ENCODE measurements around the gene FLAD1. TPM values are rescaled to one million over a fixed set of nuclear protein-coding genes. Genes with fewer than 3 reads are reported as not detected.

FLAD1 gene
- polyA plus RNA-seq, 2 of the 4 experiments (the other 2 are of a cell fraction), result 34.1 to 43.5 TPM

GRCh38 chr1:154962156-154962749, 20.9 kb upstream of the FLAD1 start:
- ChIA-PET CTCF (interaction anchor here (0.5 to 3.4 kb wide), 7 partner anchors 10 to 470 kb away, joined by 3 to 19 read pairs (median 4); partner anchors contain the start of gene PMVK), POLR2A (interaction anchor here (2.8 kb wide), 1 partner anchor 10 kb away, joined by 67 read pairs; the partner anchor contains the start of genes CKS1B and SHC1)
- WGBS (ENCODE audit: missing lambda C conversion rate), result 11% methylated on average over 25 of the region's 25 CpGs
- Histone ChIP-seq H3K4me2 (peak overlapping the region; percentile 99), H3K27ac (peak overlapping the region; percentile 97), H3K9me3 (no peaks in the 10 kb centered on the region), H3K4me1 (peaks cover 26% of the 10 kb centered on the region), H3K4me3 (peak overlapping the region; percentile 74)
- ATAC-seq (peak; percentile 12 to 25), FAIRE-seq (no peak), DNase-seq (ENCODE audit: low read depth in 1 of 2, low spot score in 1 of 2) (peak in 1 of 2 experiments; percentile 51)
- TF ChIP-seq ESRRA (IDR thresholded peaks at IDR 0.05; ENCODE audit: borderline replicate concordance, low read length) (no peak), PHF8 (IDR thresholded peaks at IDR 0.05; ENCODE audit: borderline replicate concordance, low read depth) (no peak), RFX5 (IDR thresholded peaks at IDR 0.05) (no peak), SMC3 (IDR thresholded peaks at IDR 0.05) (no peak; the same call in 2 of the 3 replicates), FOSB (CRISPR knock-in tag; IDR thresholded peaks at IDR 0.05) (no peak), RAD21 (conservative IDR thresholded peaks at IDR 0.05 in 1 of 2, IDR thresholded peaks at IDR 0.05 in 1 of 2) (peak in 1 of 2 experiments; percentile 16; a peak in 1 of 5 replicates)
- TF ChIP-seq, protein P1, sequence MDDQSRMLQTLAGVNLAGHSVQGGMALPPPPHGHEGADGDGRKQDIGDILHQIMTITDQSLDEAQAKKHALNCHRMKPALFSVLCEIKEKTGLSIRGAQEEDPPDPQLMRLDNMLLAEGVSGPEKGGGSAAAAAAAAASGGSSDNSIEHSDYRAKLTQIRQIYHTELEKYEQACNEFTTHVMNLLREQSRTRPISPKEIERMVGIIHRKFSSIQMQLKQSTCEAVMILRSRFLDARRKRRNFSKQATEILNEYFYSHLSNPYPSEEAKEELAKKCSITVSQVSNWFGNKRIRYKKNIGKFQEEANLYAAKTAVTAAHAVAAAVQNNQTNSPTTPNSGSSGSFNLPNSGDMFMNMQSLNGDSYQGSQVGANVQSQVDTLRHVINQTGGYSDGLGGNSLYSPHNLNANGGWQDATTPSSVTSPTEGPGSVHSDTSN (IDR thresholded peaks at IDR 0.05), result 0 out of 2 replicates have a peak, but pooled peaks have one; percentile 10

DNA sequence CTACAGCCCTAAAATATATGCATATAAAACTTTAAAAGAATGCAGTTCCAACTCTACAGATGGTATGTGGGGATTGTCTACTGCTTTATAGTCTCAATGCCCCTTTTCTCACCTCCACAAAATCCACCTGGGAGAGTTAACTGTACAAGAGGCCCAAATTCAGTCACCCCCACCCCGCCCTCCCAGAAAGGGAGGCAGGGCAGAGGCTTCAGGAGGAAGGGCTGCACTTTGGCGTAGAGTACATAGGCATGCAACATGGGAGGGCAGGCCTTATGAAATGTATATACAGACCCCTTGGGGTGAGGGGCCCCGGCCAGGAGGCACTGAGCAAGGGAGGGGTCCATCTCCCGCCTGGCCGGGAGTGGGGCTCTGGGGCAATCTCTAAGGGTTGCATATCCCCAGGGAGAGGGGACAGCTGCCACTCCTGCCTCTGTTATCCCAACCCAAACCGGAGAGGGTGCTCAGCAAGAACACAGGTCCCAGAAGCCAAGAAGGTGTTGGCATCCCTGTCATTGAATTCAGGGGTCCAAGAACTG, 20.3 kb upstream of the FLAD1 start:
- no peak for TF ChIP-seq MAFK (IDR thresholded peaks at IDR 0.05; ENCODE audit: partially characterized antibody)
- TF ChIP-seq, protein P2, sequence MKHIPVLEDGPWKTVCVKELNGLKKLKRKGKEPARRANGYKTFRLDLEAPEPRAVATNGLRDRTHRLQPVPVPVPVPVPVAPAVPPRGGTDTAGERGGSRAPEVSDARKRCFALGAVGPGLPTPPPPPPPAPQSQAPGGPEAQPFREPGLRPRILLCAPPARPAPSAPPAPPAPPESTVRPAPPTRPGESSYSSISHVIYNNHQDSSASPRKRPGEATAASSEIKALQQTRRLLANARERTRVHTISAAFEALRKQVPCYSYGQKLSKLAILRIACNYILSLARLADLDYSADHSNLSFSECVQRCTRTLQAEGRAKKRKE (CRISPR knock-in tag; IDR thresholded peaks at IDR 0.05; ENCODE audit: low read depth), result no peak
- TF ChIP-seq HDAC2 (IDR thresholded peaks at IDR 0.05), result no peak
- TF ChIP-seq, protein P1 (IDR thresholded peaks at IDR 0.05), result no peak
- TF ChIP-seq RFX5 (IDR thresholded peaks at IDR 0.05), result no peak
- no peak for TF ChIP-seq CHD4 (IDR thresholded peaks at IDR 0.05; ENCODE audit: borderline replicate concordance)
- no peak for TF ChIP-seq NR3C1 (IDR thresholded peaks at IDR 0.05)
- TF ChIP-seq SREBF2 (IDR thresholded peaks at IDR 0.05), result no peak
- TF ChIP-seq PHF8 (IDR thresholded peaks at IDR 0.05; ENCODE audit: borderline replicate concordance, low read depth), result no peak
- no peak for TF ChIP-seq RAD21 (conservative IDR thresholded peaks at IDR 0.05 in 1 of 2, IDR thresholded peaks at IDR 0.05 in 1 of 2)
- TF ChIP-seq EHMT2 (IDR thresholded peaks at IDR 0.05; ENCODE audit: low read depth), result no peak
- TF ChIP-seq BHLHE40 (IDR thresholded peaks at IDR 0.05; ENCODE audit: low read depth, low read length), result no peak
- no peak for TF ChIP-seq FOSB (CRISPR knock-in tag; IDR thresholded peaks at IDR 0.05)
- TF ChIP-seq ZNF302 (CRISPR knock-in tag; IDR thresholded peaks at IDR 0.05), result no peak
- H3K4me2 ChIP-seq, result peak overlapping the region; percentile 99
- no peak for ATAC-seq
- peak overlapping the region; percentile 97 for H3K27ac ChIP-seq
- POLR2A ChIA-PET, result interaction anchor here (2.8 kb wide), 1 partner anchor 9 kb away, joined by 67 read pairs; the partner anchor contains the start of genes CKS1B and SHC1
- DNase-seq (ENCODE audit: low read depth in 1 of 2, low spot score in 1 of 2), result no peak
- CTCF ChIA-PET, result interaction anchor here (1.0 to 3.4 kb wide), 4 partner anchors 10 to 122 kb away, joined by 3 to 19 read pairs (median 8); partner anchors contain the start of gene PMVK
- no peak for FAIRE-seq
- WGBS (ENCODE audit: missing lambda C conversion rate), result 91% methylated on average over 6 of the region's 6 CpGs
- peak overlapping the region; percentile 74; the same call in 2 of the 3 replicates for H3K4me3 ChIP-seq
- H3K9me3 ChIP-seq, result no peaks in the 10 kb centered on the region
- H3K4me1 ChIP-seq, result peaks cover 28% of the 10 kb centered on the region

DNA sequence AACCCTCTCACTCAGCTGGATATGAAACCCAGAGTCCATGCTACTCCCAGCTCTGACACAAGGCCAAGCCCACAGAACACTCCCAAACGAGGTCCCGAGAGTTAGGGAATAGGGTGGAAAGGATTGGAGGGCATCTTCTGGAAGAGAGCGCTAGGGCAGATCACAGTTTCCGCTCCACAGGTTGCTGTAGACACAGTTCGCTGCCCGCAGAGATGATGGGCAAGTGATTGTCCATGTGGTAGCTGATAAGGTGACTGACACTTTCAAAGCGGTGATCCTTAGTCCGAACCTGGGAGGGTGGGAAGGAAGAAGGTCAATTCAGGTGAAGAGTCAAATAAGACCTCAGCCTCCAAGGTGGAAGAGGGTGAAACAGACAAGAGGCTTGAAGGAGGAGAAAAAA, 19.5 kb upstream of the FLAD1 start:
- WGBS (ENCODE audit: missing lambda C conversion rate), result 84% methylated on average over 8 of the region's 8 CpGs

More for the DNA sequence above, 19.5 kb upstream of the FLAD1 start:
- peak overlapping the region; percentile 99; the same call in 1 of the 3 replicates for H3K4me2 ChIP-seq
- H3K4me1 ChIP-seq, result peaks cover 36% of the 10 kb centered on the region
- FAIRE-seq, result no peak
- ATAC-seq, result no peak
- H3K4me3 ChIP-seq, result no peak overlapping the region
- TF ChIP-seq POLR2AphosphoS2 (conservative IDR thresholded peaks at IDR 0.05; ENCODE audit: low read length), result peak; percentile 66; the same call in 1 of the 2 replicates
- TF ChIP-seq EP300 (IDR thresholded peaks at IDR 0.05), result no peak
- no peaks in the 10 kb centered on the region for H3K9me3 ChIP-seq
- DNase-seq (ENCODE audit: low read depth in 1 of 2, low spot score in 1 of 2), result no peak
- ChIA-PET POLR2A (no interaction called here), CTCF (interaction anchor here (1.0 kb wide), 1 partner anchor 120 kb away, joined by 3 read pairs; no protein-coding TSS in a partner anchor)
- H3K27ac ChIP-seq, result 0 out of 6 replicates have a peak overlapping the region, but pooled peaks of 1 of the 2 experiments have one; percentile 4
